ENCODE results near the gene FGD2.

- TF ChIP-seq, protein P1, sequence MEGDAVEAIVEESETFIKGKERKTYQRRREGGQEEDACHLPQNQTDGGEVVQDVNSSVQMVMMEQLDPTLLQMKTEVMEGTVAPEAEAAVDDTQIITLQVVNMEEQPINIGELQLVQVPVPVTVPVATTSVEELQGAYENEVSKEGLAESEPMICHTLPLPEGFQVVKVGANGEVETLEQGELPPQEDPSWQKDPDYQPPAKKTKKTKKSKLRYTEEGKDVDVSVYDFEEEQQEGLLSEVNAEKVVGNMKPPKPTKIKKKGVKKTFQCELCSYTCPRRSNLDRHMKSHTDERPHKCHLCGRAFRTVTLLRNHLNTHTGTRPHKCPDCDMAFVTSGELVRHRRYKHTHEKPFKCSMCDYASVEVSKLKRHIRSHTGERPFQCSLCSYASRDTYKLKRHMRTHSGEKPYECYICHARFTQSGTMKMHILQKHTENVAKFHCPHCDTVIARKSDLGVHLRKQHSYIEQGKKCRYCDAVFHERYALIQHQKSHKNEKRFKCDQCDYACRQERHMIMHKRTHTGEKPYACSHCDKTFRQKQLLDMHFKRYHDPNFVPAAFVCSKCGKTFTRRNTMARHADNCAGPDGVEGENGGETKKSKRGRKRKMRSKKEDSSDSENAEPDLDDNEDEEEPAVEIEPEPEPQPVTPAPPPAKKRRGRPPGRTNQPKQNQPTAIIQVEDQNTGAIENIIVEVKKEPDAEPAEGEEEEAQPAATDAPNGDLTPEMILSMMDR (IDR thresholded peaks at IDR 0.05): no peak
- no peak for TF ChIP-seq POLR2A (IDR thresholded peaks at IDR 0.05)
Observed at GRCh38 chr6:36986704-36987047, 18.8 kb upstream of the FGD2 start.

All from lower leg skin (tissue), 3 donors.